CD4-positive, CD25-positive, alpha-beta regulatory T cell (primary cell): ENCODE measurements around the gene KIF20A. TPM values are rescaled to one million over a fixed set of nuclear protein-coding genes. Genes with fewer than 3 reads are reported as not detected.
"Not testable (repeated sequence)": the region's sequence is repeated elsewhere in the genome, so short reads cannot be mapped to it uniquely, and the experiment has no call there.

Experiments used
- ATAC-seq, 2 donors: fragments of 150-1000 bp; cut with Tn5 transposase; one replicate each; pipeline ENCODE4 v1.10.0; 2021; ENCODE audit warnings: low read depth in 2 of 2, moderate number of reproducible peaks in 2 of 2, moderate library complexity in 1 of 2
- DNase-seq, 3 donors: peaks; one replicate each; pipeline versions ENCODE4 v3.0.0 to v3.0.0-alpha.2; 2012 to 2022; ENCODE audit warnings: mixed read lengths in 1 of 3
- H3K27ac ChIP-seq: one replicate; pipeline ENCODE4 v1.7.0; 2013; ENCODE audit warnings: mild to moderate bottlenecking, low read length; ENCODE audit not compliant: insufficient read depth, poor library complexity, severe bottlenecking
- H3K27me3 ChIP-seq: one replicate; pipeline ENCODE4 v1.7.0; 2013; ENCODE audit warnings: low read length; ENCODE audit not compliant: control insufficient read depth, insufficient read depth
- H3K36me3 ChIP-seq: one replicate; pipeline ENCODE4 v1.7.0; 2013; ENCODE audit warnings: mild to moderate bottlenecking, low read length, moderate library complexity; ENCODE audit not compliant: control insufficient read depth, insufficient read depth
- H3K4me1 ChIP-seq: 2 replicates; pipeline ENCODE4 v1.7.0; 2013; ENCODE audit warnings: mild to moderate bottlenecking, low read length; ENCODE audit not compliant: insufficient read depth, control insufficient read depth, poor library complexity, severe bottlenecking
- H3K4me3 ChIP-seq: one replicate; pipeline ENCODE4 v1.7.0; 2013; ENCODE audit warnings: low read depth, mild to moderate bottlenecking, low read length, moderate library complexity
- H3K9me3 ChIP-seq, 2 experiments: 1 replicate in 1 of 2; 2 replicates in 1 of 2; pipeline ENCODE4 v1.7.0; 2013; ENCODE audit warnings: low read length in 2 of 2, mild to moderate bottlenecking in 1 of 2, moderate library complexity in 1 of 2; ENCODE audit not compliant: control insufficient read depth in 2 of 2
- H3K27ac Mint-ChIP-seq, 3 donors: one replicate each; pipeline ENCODE4 v1.8.0; 2020 to 2022; ENCODE audit warnings: mild to moderate bottlenecking in 3 of 3, mixed read lengths in 3 of 3, moderate library complexity in 2 of 3
- H3K27me3 Mint-ChIP-seq: one replicate; pipeline ENCODE4 v1.8.0; 2022; ENCODE audit warnings: mild to moderate bottlenecking, mixed read lengths
- H3K36me3 Mint-ChIP-seq: one replicate; pipeline ENCODE4 v1.8.0; 2020; ENCODE audit warnings: mixed read lengths
- H3K4me1 Mint-ChIP-seq, 4 donors: one replicate each; pipeline ENCODE4 v1.8.0; 2020 to 2022; ENCODE audit warnings: mixed read lengths in 4 of 4, mild to moderate bottlenecking in 1 of 4
- H3K4me3 Mint-ChIP-seq, 4 donors: one replicate each; pipeline ENCODE4 v1.8.0; 2020 to 2022; ENCODE audit warnings: mild to moderate bottlenecking in 4 of 4, mixed read lengths in 4 of 4, moderate library complexity in 3 of 4
- H3K9me3 Mint-ChIP-seq, 7 donors: one replicate each; pipeline ENCODE4 v1.8.0; 2020 to 2022; ENCODE audit warnings: mixed read lengths in 7 of 7, mild to moderate bottlenecking in 3 of 7, moderate library complexity in 2 of 7
- polyA plus RNA-seq, 4 donors: library from polyadenylated mRNA; unstranded; fragments of 300-500 nt; fragmentation: Illumina TruSeq; gene quantifications; one replicate each; pipeline ENCODE4 v1.2.3, GENCODE V29; 2021
- total RNA-seq: library from RNA; stranded (reverse); gene quantifications from one replicate; pipeline ENCODE4 v1.2.3, GENCODE V29; 2022

Gene KIF20A
- total and polyA plus RNA-seq, 5 donors from 2014 or later, result 0.29 to 1.1 (median 0.60) TPM

GRCh38 chr5:138143578-138143977 is 35.3 kb upstream of the KIF20A start:
- H3K36me3 Mint-ChIP-seq, H3K36me3 ChIP-seq, H3K4me3 Mint-ChIP-seq, DNase-seq, H3K4me3 ChIP-seq, H3K27ac ChIP-seq, ATAC-seq, H3K4me1 ChIP-seq, H3K4me1 Mint-ChIP-seq, H3K9me3 ChIP-seq, H3K9me3 Mint-ChIP-seq, H3K27me3 ChIP-seq, H3K27ac Mint-ChIP-seq: not testable (repeated sequence)
- peaks cover 21% of the 10 kb centered on the region for H3K27me3 Mint-ChIP-seq

- H3K36me3 Mint-ChIP-seq, result no peaks in the 10 kb centered on the region
- no peak for ATAC-seq
Measured at GRCh38 chr5:138148811-138149210, 30.1 kb upstream of the KIF20A start.

GRCh38 chr5:138149530-138149929 is 29.4 kb upstream of the KIF20A start:
- Mint-ChIP-seq H3K27me3 (peaks cover 4% of the 10 kb centered on the region), H3K27ac (no peak overlapping the region), H3K36me3 (no peaks in the 10 kb centered on the region), H3K4me3 (no peak overlapping the region), H3K4me1 (no peaks in the 10 kb centered on the region), H3K9me3 (no peaks in the 10 kb centered on the region)
- DNase-seq, result no peak
- no peak overlapping the region for H3K4me3 ChIP-seq
- H3K36me3 ChIP-seq, result no peaks in the 10 kb centered on the region
- H3K9me3 ChIP-seq, result no peaks in the 10 kb centered on the region
- no peak for ATAC-seq
- no peaks in the 10 kb centered on the region for H3K4me1 ChIP-seq
- no peaks in the 10 kb centered on the region for H3K27me3 ChIP-seq
- H3K27ac ChIP-seq, result no peak overlapping the region

More at GRCh38 chr5:138148811-138149210, 30.1 kb upstream of the KIF20A start:
- Mint-ChIP-seq H3K9me3 (no peaks in the 10 kb centered on the region), H3K27me3 (peaks cover 4% of the 10 kb centered on the region), H3K4me1 (no peaks in the 10 kb centered on the region), H3K4me3 (no peak overlapping the region), H3K27ac (no peak overlapping the region)
- Histone ChIP-seq H3K27ac (no peak overlapping the region), H3K36me3 (no peaks in the 10 kb centered on the region), H3K4me3 (no peak overlapping the region), H3K4me1 (no peaks in the 10 kb centered on the region), H3K27me3 (no peaks in the 10 kb centered on the region), H3K9me3 (no peaks in the 10 kb centered on the region)
- no peak for DNase-seq

GRCh38 chr5:138155977-138156376 is 22.9 kb upstream of the KIF20A start:
- H3K4me3 ChIP-seq, H3K4me1 Mint-ChIP-seq, H3K4me1 ChIP-seq, H3K9me3 Mint-ChIP-seq, H3K27ac ChIP-seq, H3K27ac Mint-ChIP-seq, DNase-seq, H3K4me3 Mint-ChIP-seq, ATAC-seq, H3K9me3 ChIP-seq, H3K27me3 Mint-ChIP-seq, H3K27me3 ChIP-seq: not testable (repeated sequence)
- peaks cover 39% of the 10 kb centered on the region for H3K36me3 Mint-ChIP-seq
- peaks cover 46% of the 10 kb centered on the region for H3K36me3 ChIP-seq

GRCh38 chr5:138157626-138158025 is 21.3 kb upstream of the KIF20A start:
- Histone ChIP-seq H3K27me3 (no peaks in the 10 kb centered on the region), H3K36me3 (peaks cover 61% of the 10 kb centered on the region), H3K9me3 (no peaks in the 10 kb centered on the region), H3K27ac (no peak overlapping the region), H3K4me1 (no peaks in the 10 kb centered on the region), H3K4me3 (no peak overlapping the region)
- Mint-ChIP-seq H3K36me3 (peaks cover 48% of the 10 kb centered on the region), H3K9me3 (no peaks in the 10 kb centered on the region), H3K27ac (no peak overlapping the region), H3K4me1 (peaks cover 0 to 2% (median 0%) of the 10 kb centered on the region in 4 donors), H3K27me3 (peaks cover 4% of the 10 kb centered on the region), H3K4me3 (no peak overlapping the region)
- ATAC-seq (no peak), DNase-seq (no peak)

DNA sequence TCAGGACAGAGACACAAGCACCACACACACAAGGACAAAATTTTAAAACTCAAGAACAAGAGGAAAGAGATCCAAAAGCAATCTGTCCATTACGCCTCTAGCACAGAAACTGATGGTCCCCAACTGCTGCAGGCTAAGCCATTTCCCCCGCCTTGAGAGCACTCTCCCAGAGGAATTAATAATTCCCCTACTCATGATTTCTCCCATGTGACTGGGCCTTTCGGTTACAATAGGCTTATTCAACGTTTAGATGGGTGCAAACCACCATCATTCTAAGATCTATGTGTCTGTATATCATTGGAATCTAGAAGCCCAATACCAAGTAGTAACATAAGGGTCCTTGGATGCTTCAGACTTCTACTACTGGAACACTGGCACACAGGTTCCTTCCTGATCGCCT is 19.2 kb upstream of the KIF20A start:
- H3K4me3 ChIP-seq, result no peak overlapping the region
- peaks cover 82% of the 10 kb centered on the region for H3K36me3 ChIP-seq
- H3K9me3 Mint-ChIP-seq, result no peaks in the 10 kb centered on the region
- H3K27me3 ChIP-seq, result no peaks in the 10 kb centered on the region
- no peak overlapping the region for H3K4me3 Mint-ChIP-seq
- H3K9me3 ChIP-seq, result no peaks in the 10 kb centered on the region
- no peak overlapping the region for H3K27ac ChIP-seq
- ATAC-seq (no peak), DNase-seq (no peak)
- H3K4me1 Mint-ChIP-seq, result peaks cover 0 to 9% (median 3%) of the 10 kb centered on the region in 4 donors
- no peak overlapping the region for H3K27ac Mint-ChIP-seq
- H3K4me1 ChIP-seq, result no peaks in the 10 kb centered on the region
- H3K36me3 Mint-ChIP-seq, result peaks cover 67% of the 10 kb centered on the region
- H3K27me3 Mint-ChIP-seq, result no peaks in the 10 kb centered on the region

- ATAC-seq (no peak), DNase-seq (no peak)
- Histone ChIP-seq H3K36me3 (peaks cover 92% of the 10 kb centered on the region), H3K27ac (no peak overlapping the region), H3K27me3 (no peaks in the 10 kb centered on the region), H3K4me1 (no peaks in the 10 kb centered on the region), H3K9me3 (no peaks in the 10 kb centered on the region), H3K4me3 (no peak overlapping the region)
- Mint-ChIP-seq H3K4me3 (no peak overlapping the region), H3K27ac (no peak overlapping the region), H3K27me3 (no peaks in the 10 kb centered on the region), H3K4me1 (peaks cover 0 to 9% (median 3%) of the 10 kb centered on the region in 4 donors), H3K36me3 (peaks cover 75% of the 10 kb centered on the region), H3K9me3 (no peaks in the 10 kb centered on the region)
Measured at GRCh38 chr5:138160706-138161105, 18.2 kb upstream of the KIF20A start.

DNA sequence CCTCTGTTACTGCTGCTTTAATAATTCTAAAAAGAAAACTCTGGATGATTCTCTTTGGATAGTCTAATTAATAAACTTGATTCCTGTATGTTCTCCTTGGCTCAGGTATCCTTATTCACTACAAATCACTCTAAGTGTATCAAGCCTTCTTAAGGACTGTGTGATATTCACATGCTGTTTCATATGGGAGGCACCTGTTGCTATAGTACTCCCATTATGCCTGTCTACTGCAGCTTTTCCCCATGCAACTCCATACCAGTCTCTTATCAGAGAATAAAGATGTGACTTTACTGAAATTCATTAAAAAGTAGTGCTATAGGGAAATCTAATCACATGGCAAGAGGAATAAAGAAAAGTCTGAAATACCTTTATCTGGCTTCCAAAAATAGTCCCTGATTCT is 15.2 kb upstream of the KIF20A start:
- Histone ChIP-seq H3K27me3 (no peaks in the 10 kb centered on the region), H3K4me1 (no peaks in the 10 kb centered on the region), H3K36me3 (peaks cover 99% of the 10 kb centered on the region), H3K27ac (no peak overlapping the region), H3K9me3 (no peaks in the 10 kb centered on the region), H3K4me3 (no peak overlapping the region)
- peaks cover 3 to 11% (median 8%) of the 10 kb centered on the region in 4 donors for H3K4me1 Mint-ChIP-seq
- peaks cover 0 to 2% (median 0%) of the 10 kb centered on the region in 7 donors for H3K9me3 Mint-ChIP-seq
- H3K27me3 Mint-ChIP-seq, result no peaks in the 10 kb centered on the region
- no peak for DNase-seq
- H3K4me3 Mint-ChIP-seq, result no peak overlapping the region
- ATAC-seq, result no peak
- no peak overlapping the region for H3K27ac Mint-ChIP-seq
- H3K36me3 Mint-ChIP-seq, result peaks cover 84% of the 10 kb centered on the region
